PC-3 (cell line): ENCODE measurements around the gene RALB.

Experiments used
- EZH2 ChIP-seq: fragments of 300-600 bp; sonication (generic); IDR thresholded peaks from one replicate; pipeline ENCODE4 v1.6.1; 2017; ENCODE audit warnings: antibody characterized with exemption, mild to moderate bottlenecking, low read length; ENCODE audit not compliant: unreplicated experiment
- EZH2phosphoT487 ChIP-seq: fragments of 300-600 bp; sonication (generic); IDR thresholded peaks from 2 replicates; pipeline ENCODE4 v1.6.1; 2018; ENCODE audit warnings: mild to moderate bottlenecking, antibody characterized with exemption, low read length, borderline replicate concordance
- TF ChIP-seq, protein P1 (sequence below): fragments of 300-600 bp; sonication (generic); conservative IDR thresholded peaks from 2 replicates; pipeline ENCODE4 v1.5.1; 2017; ENCODE audit warnings: antibody characterized with exemption, low read depth, mild to moderate bottlenecking, low read length

DNA sequence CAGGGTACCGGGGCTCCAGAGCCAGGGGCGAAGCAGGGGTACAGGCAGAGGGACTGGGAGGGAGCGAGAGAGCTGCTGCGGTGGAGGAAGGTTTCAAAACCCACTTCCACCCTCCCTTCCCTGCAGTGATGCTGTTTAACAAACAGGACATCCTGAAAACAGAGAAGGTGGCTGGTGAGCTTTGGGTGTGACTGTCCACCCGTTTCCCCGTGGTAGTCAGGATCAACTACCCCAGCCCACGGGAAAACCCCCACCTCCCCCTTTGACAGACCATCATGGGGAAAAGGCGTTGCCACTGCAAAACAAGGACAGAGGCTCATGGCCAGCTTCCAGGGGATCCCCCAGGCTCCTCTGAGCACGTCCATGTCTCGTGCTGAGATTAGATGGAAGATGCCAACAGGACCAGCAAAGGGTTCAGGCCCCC, 42.4 kb upstream of the RALB start:
- TF ChIP-seq, protein P1, sequence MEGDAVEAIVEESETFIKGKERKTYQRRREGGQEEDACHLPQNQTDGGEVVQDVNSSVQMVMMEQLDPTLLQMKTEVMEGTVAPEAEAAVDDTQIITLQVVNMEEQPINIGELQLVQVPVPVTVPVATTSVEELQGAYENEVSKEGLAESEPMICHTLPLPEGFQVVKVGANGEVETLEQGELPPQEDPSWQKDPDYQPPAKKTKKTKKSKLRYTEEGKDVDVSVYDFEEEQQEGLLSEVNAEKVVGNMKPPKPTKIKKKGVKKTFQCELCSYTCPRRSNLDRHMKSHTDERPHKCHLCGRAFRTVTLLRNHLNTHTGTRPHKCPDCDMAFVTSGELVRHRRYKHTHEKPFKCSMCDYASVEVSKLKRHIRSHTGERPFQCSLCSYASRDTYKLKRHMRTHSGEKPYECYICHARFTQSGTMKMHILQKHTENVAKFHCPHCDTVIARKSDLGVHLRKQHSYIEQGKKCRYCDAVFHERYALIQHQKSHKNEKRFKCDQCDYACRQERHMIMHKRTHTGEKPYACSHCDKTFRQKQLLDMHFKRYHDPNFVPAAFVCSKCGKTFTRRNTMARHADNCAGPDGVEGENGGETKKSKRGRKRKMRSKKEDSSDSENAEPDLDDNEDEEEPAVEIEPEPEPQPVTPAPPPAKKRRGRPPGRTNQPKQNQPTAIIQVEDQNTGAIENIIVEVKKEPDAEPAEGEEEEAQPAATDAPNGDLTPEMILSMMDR = no peak
- TF ChIP-seq EZH2 (no peak), EZH2phosphoT487 (no peak)
